GM20000 (cell line): ENCODE results near the gene CBX2.

Experiments used
- DNase-seq: peaks from one replicate; pipeline ENCODE4 v3.0.0; 2012; ENCODE audit warnings: low spot score
- TF ChIP-seq, protein P1 (sequence below): IDR thresholded peaks from 2 replicates; pipeline ENCODE4 v1.5.1; 2012; ENCODE audit warnings: mild to moderate bottlenecking, control low read depth; ENCODE audit errors: extremely low read depth, missing control alignments

Gene CBX2

DNA sequence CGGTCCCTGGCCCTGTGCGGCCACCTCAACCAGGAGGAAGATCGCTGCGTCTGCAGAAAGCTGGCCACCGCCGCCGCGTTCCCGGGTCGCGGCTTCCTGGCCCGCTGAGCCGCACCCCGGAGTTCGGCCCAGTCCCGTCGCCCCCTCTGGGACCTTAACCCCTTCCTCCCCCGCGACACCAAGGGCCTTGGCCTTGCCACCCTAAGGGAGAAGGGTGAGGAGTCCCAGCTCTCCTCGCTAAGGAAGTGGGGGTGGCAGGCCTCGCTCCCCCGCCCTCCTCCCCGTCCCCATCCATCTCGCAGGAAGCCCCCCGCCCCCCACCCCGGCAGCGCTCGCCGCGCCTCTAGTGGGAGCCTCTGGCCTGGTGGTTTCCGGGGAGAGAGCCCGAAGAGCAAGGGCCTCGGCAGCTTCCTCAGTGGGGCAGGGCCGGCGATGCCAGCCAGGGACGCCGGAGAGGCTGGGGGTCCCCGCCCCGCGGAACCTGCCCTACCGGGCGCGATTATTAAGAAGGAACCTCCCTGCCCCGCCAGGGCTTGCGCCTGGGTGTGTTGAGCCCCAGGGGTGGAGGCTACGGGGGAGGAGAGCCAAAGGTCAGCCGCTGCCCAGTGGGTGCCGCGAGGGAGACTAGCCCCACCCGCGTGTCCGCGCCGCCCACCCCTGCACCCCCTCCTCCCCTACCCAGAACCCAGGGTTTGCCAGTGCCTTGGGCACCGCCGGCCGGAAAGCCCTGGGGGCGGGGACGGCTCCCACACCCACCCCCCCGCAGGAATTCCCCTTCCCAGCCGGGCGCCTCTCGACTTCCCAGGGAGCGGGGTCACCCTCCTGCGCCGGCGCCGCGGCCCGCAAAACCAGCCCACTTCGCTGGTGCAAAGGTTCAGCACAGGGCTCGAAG lies 54.5 kb downstream of the CBX2 start:
- no peak for DNase-seq
- TF ChIP-seq, protein P1, sequence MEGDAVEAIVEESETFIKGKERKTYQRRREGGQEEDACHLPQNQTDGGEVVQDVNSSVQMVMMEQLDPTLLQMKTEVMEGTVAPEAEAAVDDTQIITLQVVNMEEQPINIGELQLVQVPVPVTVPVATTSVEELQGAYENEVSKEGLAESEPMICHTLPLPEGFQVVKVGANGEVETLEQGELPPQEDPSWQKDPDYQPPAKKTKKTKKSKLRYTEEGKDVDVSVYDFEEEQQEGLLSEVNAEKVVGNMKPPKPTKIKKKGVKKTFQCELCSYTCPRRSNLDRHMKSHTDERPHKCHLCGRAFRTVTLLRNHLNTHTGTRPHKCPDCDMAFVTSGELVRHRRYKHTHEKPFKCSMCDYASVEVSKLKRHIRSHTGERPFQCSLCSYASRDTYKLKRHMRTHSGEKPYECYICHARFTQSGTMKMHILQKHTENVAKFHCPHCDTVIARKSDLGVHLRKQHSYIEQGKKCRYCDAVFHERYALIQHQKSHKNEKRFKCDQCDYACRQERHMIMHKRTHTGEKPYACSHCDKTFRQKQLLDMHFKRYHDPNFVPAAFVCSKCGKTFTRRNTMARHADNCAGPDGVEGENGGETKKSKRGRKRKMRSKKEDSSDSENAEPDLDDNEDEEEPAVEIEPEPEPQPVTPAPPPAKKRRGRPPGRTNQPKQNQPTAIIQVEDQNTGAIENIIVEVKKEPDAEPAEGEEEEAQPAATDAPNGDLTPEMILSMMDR = no peak

DNA sequence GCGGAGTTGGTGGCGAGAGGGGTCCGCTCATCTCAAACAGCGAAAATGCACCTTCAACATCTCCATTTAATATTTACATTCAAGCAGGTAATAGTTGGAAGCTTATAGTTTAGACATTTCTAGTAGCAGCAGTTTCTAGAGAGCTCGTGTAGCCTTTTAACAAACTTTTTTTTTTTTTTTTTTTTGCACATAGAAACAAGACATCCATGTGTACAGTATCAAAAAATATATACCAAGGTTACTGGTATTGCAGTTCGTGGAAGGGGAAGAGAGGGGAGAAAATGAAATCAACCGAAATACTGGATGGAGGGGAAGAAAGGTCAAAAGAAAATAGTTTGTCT lies 55.1 kb downstream of the CBX2 start:
- TF ChIP-seq, protein P1 = no peak
- DNase-seq = no peak

DNA sequence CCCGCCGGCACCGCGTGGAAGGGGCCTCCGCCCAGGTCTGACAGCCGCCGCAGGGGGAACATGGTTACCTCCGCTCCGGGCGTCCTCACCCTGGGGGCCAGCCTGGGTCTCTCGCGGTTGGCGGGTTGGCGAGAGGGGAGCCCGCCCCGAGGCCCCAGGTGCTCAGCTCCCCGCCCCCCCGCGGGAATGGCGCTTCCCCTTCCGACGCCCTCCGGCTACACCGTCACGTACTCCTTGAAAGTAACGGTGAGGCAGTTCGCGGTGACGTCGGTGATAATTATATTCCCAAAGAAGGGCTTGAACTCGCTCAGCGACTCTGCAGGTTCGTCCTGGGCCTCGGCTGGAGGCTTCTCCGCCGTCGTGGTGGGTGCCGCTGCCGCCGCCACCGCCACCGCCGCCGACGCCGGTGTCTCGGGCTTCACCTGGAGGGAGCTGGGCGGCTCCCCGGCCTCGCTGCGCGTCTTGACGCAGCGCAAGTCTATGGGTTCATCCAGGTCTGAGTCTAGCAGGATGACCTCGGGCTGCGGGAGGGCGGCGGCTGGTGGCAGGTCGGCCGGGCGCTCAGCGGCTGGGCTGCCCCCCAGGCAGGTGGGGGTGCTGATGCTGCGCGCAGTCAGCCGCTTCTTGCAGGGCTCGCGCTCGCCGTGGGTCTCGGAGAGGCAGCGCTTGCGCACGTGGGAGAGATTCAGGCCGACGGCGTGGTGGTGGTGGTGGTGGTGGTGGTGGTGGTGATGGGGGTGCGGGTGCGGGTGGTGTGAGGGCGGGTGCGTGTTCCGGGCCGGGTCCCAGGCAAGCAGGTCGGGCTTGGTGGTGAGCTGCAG lies 56.0 kb downstream of the CBX2 start:
- TF ChIP-seq, protein P1 = no peak
- DNase-seq = no peak

DNA sequence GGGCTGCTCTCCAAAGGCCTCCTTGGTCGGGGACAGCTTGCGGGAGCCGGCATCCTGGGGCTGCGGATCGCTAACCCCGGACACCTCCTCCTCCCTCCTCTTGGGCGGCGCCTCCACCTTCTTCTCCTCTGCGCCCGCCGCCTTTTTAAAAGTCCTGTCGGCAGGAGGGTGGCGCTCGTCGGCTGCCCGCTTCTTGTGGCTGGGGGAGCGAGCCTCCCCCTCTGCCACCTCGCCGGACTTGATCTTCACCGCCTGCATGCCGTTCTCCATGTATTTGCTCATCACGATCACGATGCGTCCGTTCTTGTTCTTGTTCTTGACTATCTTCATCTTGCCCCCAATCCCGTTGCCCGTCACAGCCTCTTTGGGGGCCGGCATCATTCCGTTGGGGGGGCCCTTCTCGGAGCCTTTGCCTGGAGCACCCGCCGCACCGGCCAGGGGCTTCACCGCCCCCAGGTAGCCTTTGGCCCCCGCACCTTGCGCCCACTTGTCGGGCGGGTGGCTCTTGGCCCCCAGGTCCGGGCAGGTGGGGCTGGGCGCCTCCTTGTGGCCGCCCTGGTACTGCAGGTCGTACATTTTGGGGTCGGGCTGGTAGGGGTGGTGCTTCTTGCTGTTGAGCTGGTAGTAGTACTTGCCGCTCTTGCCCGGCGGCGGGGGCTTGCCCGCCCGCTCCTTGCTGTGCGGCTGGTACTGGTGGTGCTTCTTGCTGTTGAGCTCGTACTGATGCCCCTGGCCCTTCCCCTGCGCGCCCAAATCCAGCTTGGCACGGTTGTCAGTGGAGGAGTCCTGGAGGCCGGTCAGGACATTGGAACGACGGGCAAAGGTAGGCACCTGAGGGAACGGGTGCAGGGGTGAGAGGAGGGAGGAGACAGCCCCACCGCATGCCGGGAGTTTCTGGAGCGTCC lies 56.9 kb downstream of the CBX2 start:
- TF ChIP-seq, protein P1 = peak; percentile 60
- DNase-seq = peak; percentile 76

DNA sequence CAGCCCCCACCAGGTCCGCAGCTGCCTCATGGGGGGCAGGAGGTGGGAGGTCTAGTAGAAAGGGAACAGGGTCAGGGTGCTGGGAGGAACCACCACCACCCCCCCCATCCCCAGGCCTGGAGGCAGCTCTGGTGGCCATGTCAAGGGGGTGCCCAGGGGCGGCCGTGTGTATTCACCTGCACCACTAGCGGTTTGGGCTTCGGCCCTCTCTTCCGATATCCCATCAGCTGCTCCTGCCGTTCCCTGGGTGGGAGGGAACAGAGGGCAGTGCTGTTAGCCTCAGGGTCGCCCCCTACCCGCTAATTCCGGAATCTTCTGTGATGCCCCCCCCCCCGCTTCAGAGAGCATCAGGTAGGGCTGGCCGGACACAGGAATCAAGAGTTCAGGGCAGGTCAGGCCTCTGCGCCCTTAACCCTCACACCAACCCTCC lies 57.5 kb downstream of the CBX2 start:
- TF ChIP-seq, protein P1 = no peak
- DNase-seq = no peak

DNA sequence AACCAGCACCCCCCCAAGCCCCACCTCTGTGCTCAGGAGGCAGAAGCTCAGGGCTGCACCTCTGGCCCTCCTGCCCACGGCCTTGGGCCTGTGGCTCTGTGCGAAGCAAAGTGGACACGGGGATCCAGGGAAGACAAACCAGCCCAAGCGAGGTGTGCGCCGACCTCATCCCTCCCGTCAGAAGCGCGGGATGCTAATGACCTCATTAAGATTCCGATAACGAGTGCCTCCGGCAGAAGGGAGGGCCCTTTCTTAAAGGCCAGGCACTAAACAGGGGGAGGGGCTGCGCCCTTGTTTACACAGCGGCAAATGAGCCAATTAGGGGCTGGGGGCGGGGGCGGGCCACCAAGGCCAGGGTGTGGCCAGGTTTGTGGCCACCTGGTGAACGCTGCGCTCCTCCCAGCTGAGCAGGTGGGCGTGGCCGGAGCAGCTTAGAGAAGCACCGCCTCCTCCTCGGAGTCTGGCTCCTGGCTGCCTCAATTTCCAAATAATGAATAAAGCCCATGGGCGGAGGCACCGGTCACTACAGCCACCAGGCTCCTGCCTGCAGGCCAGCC lies 58.1 kb downstream of the CBX2 start:
- DNase-seq = no peak
- TF ChIP-seq, protein P1 = no peak
